ENCODE measurements around the gene MRPL42. TPM values are rescaled to one million over a fixed set of nuclear protein-coding genes. Genes with fewer than 3 reads are reported as not detected.

MRPL42 gene
- total and polyA plus RNA-seq, 2 of the 4 experiments (the other 2 are of a cell fraction) = 64.2 to 90.7 TPM

DNA sequence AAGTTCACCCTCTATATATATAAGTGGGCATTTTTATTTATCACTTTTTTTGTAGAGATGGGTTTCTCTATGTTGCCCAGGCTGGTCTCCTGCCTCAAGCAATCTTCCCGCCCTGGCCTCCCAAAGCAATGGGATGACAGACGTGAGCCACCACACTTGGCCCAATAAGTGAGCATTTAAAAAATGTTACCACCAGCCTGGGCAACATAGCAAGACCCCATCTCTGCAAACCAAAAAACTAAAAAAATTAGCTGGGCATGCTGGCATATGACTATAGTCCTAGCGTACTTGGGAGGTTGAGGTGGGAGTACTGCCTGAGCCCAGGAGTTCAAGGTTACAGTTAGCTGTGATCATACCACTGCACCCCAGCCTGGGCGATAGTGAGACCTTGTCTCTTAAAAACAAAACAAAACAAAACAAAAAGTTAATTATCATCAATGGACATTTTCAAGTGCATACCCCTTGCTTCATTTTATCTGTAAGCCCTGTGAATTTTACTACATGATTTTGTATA, 49.3 kb upstream of the MRPL42 start:
- no peak overlapping the region for H2BK120ac ChIP-seq (ENCODE audit: low read depth, low read length)
- H3K9me1 ChIP-seq (ENCODE audit: insufficient read depth, low read length) = peaks cover 16% of the 10 kb centered on the region
- H3K27me3 ChIP-seq (ENCODE audit: control insufficient read depth, insufficient read depth, low read length) = no peaks in the 10 kb centered on the region
- no peak overlapping the region for H3K4me3 ChIP-seq (ENCODE audit: insufficient read depth, low read depth, low read length)
- no peak overlapping the region for H2AFZ ChIP-seq (replicated peaks; ENCODE audit: low read length, poor library complexity)
- no peak overlapping the region for H3K23ac ChIP-seq (ENCODE audit: low read depth, low read length)
- no peak for ATAC-seq (ENCODE audit: low read depth)
- H4K91ac ChIP-seq (ENCODE audit: insufficient read depth, low read depth, low read length) = no peak overlapping the region
- ChIA-PET CTCF (no interaction called here), POLR2A (ENCODE audit: unreplicated experiment) (no interaction called here)
- in situ Hi-C loops (cut with MboI; ENCODE audit: low sequenced_read_pairs) = loop anchor here (10.0 to 25.0 kb wide), 2 partner anchors 433 to 631 kb away; no protein-coding TSS in a partner anchor
- H3K27ac ChIP-seq (ENCODE audit: insufficient read depth, low read length) = no peak overlapping the region
- intact Hi-C loops (cut with micrococcal nuclease) = loop anchor here (5.0 kb wide), 1 partner anchor 491 kb away; the partner anchor contains the start of gene EEA1
- no peak overlapping the region for H2BK20ac ChIP-seq (ENCODE audit: low read depth, low read length)
- H3K14ac ChIP-seq (replicated peaks; ENCODE audit: low read depth, low read length) = no peak overlapping the region
- DNase-seq = no peak
- H3K9ac ChIP-seq (ENCODE audit: low read depth, low read length) = no peak overlapping the region
- H2BK15ac ChIP-seq (ENCODE audit: low read depth, low read length) = peak overlapping the region; percentile 10; the same call in 1 of the 3 replicates
- no peak overlapping the region for H2AK9ac ChIP-seq (replicated peaks; ENCODE audit: low read depth, low read length, poor library complexity)
- peaks cover 27% of the 10 kb centered on the region for H4K20me1 ChIP-seq (ENCODE audit: insufficient read depth, low read length)
- no peaks in the 10 kb centered on the region for H3K36me3 ChIP-seq (ENCODE audit: control insufficient read depth, insufficient read depth, low read length)
- no peaks in the 10 kb centered on the region for H3K9me3 ChIP-seq (ENCODE audit: control insufficient read depth, insufficient read depth, low read length)
- H4K8ac ChIP-seq (ENCODE audit: low read depth in 2 of 2, low read length in 2 of 2) = peak overlapping the region in 1 of 2 experiments; percentile 42; a peak in 1 of 4 replicates
- TF ChIP-seq RAD21 (IDR thresholded peaks at IDR 0.05; ENCODE audit: low read length) (no peak), FOS (IDR thresholded peaks at IDR 0.05; ENCODE audit: low read depth, low read length) (no peak), CHD1 (IDR thresholded peaks at IDR 0.05; ENCODE audit: low read depth, low read length) (no peak), RFX5 (IDR thresholded peaks at IDR 0.05; ENCODE audit: low read depth, low read length) (no peak), MAFK (IDR thresholded peaks at IDR 0.05; ENCODE audit: low read depth, low read length) (no peak), SMC3 (IDR thresholded peaks at IDR 0.05; ENCODE audit: low read depth, low read length) (no peak), RCOR1 (IDR thresholded peaks at IDR 0.05; ENCODE audit: insufficient replicate concordance, low read length) (no peak), MXI1 (IDR thresholded peaks at IDR 0.05; ENCODE audit: borderline replicate concordance, low read depth, low read length) (no peak), CEBPB (IDR thresholded peaks at IDR 0.05; ENCODE audit: low read depth, low read length) (no peak), MAZ (IDR thresholded peaks at IDR 0.05; ENCODE audit: borderline replicate concordance, low read depth, low read length) (no peak), NFE2L2 (IDR thresholded peaks at IDR 0.05; ENCODE audit: low read depth, low read length) (no peak), BHLHE40 (IDR thresholded peaks at IDR 0.05; ENCODE audit: low read depth, low read length) (no peak), POLR2A (IDR thresholded peaks at IDR 0.05; ENCODE audit: low read depth, low read length) (no peak)
- TF ChIP-seq, protein P1, sequence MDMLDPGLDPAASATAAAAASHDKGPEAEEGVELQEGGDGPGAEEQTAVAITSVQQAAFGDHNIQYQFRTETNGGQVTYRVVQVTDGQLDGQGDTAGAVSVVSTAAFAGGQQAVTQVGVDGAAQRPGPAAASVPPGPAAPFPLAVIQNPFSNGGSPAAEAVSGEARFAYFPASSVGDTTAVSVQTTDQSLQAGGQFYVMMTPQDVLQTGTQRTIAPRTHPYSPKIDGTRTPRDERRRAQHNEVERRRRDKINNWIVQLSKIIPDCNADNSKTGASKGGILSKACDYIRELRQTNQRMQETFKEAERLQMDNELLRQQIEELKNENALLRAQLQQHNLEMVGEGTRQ (IDR thresholded peaks at IDR 0.05; ENCODE audit: low read depth, low read length) = no peak
- TF ChIP-seq, protein P2, sequence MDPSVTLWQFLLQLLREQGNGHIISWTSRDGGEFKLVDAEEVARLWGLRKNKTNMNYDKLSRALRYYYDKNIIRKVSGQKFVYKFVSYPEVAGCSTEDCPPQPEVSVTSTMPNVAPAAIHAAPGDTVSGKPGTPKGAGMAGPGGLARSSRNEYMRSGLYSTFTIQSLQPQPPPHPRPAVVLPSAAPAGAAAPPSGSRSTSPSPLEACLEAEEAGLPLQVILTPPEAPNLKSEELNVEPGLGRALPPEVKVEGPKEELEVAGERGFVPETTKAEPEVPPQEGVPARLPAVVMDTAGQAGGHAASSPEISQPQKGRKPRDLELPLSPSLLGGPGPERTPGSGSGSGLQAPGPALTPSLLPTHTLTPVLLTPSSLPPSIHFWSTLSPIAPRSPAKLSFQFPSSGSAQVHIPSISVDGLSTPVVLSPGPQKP (IDR thresholded peaks at IDR 0.05; ENCODE audit: borderline replicate concordance, low read depth, low read length) = no peak
- TF ChIP-seq, protein P3, sequence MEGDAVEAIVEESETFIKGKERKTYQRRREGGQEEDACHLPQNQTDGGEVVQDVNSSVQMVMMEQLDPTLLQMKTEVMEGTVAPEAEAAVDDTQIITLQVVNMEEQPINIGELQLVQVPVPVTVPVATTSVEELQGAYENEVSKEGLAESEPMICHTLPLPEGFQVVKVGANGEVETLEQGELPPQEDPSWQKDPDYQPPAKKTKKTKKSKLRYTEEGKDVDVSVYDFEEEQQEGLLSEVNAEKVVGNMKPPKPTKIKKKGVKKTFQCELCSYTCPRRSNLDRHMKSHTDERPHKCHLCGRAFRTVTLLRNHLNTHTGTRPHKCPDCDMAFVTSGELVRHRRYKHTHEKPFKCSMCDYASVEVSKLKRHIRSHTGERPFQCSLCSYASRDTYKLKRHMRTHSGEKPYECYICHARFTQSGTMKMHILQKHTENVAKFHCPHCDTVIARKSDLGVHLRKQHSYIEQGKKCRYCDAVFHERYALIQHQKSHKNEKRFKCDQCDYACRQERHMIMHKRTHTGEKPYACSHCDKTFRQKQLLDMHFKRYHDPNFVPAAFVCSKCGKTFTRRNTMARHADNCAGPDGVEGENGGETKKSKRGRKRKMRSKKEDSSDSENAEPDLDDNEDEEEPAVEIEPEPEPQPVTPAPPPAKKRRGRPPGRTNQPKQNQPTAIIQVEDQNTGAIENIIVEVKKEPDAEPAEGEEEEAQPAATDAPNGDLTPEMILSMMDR (conservative IDR thresholded peaks at IDR 0.05; ENCODE audit: low read depth, low read length) = no peak
- H3K18ac ChIP-seq (ENCODE audit: low read depth, low read length) = no peak overlapping the region
- H2BK5ac ChIP-seq (ENCODE audit: low read depth, low read length, poor library complexity, severe bottlenecking) = no peak overlapping the region
- peaks cover 12 to 39% of the 10 kb centered on the region in 2 experiments; a peak in 3 of 4 replicates for H3K79me1 ChIP-seq (ENCODE audit: low read depth in 1 of 2, low read length in 2 of 2)
- H3K4me1 ChIP-seq (ENCODE audit: control insufficient read depth, insufficient read depth, low read length) = peaks cover 19% of the 10 kb centered on the region
- dilution Hi-C loops (cut with HindIII; ENCODE audit: low sequenced_read_pairs, unreplicated experiment) = no loop called here
- H3K56ac ChIP-seq (ENCODE audit: extremely low read depth, insufficient read depth, low read length) = no peak overlapping the region
- no TSS peak for BruUV-seq (replicated peaks)
- no peak overlapping the region for H2AK5ac ChIP-seq (ENCODE audit: low read depth, low read length)
- no peak overlapping the region for H4K5ac ChIP-seq (ENCODE audit: low read depth, low read length)
- H3K4me2 ChIP-seq (ENCODE audit: low read depth, low read length) = no peak overlapping the region
- H3K4ac ChIP-seq (ENCODE audit: low read depth, low read length) = peak overlapping the region; percentile 9; the same call in 1 of the 2 replicates
- WGBS, 2 experiments (ENCODE audit: extremely low coverage in 2 of 2, insufficient read length in 1 of 2) = no CpG with 5 or more reads among the region's 4 CpGs
